HG03442 (cell line): ENCODE measurements around the gene PA2G4.
"Not testable (repeated sequence)": the region's sequence is repeated elsewhere in the genome, so short reads cannot be mapped to it uniquely, and the experiment has no call there.

ENCODE experiments used
- ATAC-seq: cut with Tn5 transposase; IDR thresholded peaks from one replicate; pipeline ENCODE4 v1.9.1; 2021; ENCODE audit warnings: mild to moderate bottlenecking, moderate library complexity; ENCODE audit not compliant: unreplicated experiment

PA2G4 gene

DNA sequence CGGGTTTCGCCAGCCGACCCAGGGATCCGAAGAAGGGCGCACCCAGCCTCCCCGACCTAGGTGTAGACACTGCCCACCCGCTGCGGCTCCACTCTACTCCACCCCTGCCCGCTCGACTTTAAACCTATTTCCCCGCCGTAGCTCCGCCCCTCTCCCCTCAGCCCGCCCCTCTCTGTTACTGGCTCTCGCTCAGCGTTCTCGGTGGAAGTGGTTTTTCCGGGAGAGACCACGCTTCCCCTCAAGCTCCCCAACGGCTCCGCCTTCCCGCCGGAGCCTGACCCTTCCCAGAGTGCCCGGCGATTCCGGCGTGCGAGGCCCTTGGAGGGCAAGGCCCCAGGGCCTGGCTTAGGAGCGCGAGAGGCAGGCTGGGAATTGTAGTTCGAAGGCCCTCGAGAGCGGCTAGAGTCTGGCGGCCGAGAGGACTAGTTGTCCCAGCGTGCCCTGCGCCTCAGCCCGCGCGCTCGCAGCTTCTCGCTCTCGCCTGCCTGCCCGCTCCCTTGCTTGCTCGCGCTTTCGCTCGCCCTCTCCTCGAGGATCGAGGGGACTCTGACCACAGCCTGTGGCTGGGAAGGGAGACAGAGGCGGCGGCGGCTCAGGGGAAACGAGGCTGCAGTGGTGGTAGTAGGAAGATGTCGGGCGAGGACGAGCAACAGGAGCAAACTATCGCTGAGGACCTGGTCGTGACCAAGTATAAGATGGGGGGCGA lies at the start of gene PA2G4:
TSS of gene PA2G4 (plus strand) at position 451 of the 706 bp plus-strand sequence. CDS start at position 630, 179 bp downstream.
- peak; percentile 96 for ATAC-seq

DNA sequence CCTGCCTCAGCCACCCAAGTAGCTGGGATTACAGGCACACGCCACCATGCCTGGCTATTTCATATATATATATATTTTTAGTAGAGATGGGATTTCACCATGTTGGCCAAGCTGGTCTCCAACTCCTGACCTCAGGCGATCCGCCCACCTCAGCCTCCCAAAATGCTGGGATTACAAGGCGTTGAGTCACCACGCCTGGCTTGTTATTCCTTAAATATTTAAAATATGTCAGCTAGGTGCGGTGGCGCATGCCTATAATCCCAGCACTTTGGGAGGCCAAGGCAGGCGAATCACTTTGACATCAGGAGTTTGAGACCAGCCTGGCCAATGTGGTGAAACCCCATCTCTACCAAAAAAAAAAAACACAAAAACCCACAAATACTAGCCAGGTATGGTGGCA lies 44.4 kb upstream of the PA2G4 start:
- not testable (repeated sequence) for ATAC-seq

DNA sequence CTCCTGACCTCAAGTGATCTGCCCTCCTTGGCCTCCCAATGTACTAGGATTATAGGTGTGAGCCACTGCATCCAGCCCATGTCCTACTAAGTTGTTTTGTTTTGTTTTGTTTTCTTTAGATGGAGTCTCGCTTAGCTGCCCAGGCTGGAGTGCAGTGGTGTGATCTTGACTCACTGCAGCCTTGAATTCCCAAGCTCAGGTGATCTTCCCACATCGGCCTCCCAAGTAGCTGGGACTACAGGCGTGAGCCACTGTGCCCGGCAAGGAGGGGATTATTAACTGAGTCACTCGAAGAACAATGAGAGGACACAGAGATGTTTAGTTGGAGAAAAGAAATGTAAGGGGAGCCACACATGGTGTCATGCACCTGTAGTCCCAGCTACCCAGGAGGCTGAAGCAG lies 42.4 kb upstream of the PA2G4 start:
- no peak for ATAC-seq

DNA sequence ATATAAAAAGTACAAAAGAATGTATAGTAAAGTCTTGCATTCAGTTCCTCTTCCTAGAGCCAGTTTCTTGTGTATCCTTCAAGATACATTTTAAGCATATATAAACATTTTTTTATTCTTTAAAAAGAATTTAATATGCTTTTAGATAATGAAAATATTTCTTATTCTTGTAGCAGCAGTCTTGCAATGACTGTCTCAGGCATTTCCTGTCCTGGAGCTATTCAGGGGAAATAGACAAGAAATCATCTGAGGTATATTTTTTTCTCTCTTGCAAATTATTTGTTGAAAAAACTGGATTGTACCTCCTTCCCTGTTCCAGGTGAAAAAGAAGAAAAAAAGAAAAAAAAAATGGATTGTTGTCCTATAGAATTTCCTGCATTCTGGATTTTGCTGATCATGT lies 41.4 kb upstream of the PA2G4 start:
- ATAC-seq, result no peak

DNA sequence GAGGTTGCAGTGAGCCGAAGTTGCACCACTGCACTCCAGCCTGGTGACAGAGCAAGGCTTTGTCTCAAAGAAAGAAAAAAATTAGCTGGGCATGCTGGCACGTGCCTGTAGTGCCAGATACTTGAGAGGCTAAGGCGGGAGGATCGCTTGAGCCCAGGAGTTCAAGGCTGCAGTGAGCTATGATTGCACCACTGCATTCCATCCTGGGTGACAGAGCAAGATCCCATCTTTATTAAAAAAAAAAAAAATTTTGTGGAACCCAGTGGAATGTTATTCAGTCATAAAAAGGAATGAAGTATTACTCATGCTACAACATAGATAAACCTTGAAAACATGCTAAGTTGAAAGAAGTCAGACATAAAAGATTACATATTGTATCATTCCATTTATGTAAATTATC lies 32.7 kb upstream of the PA2G4 start:
- no peak for ATAC-seq

DNA sequence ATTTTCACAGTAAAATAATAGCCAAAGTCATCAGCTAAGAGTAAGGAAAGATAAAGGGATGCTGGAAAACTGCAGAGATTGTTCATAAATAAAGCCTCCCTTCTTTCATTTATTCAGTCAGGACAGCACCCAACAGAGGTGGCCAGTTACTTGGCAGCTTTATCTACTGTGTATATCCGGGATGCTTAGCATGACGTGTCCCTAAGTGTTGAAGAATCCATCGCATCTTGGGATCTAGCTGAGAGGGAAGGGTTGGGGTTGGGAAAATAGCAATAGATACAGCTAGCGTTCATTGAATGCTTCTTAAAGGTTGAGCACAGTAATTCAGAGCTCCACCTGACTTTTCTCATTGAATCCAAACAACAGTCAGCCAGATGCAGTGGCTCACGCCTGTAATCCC lies 30.0 kb upstream of the PA2G4 start:
- ATAC-seq, result no peak

DNA sequence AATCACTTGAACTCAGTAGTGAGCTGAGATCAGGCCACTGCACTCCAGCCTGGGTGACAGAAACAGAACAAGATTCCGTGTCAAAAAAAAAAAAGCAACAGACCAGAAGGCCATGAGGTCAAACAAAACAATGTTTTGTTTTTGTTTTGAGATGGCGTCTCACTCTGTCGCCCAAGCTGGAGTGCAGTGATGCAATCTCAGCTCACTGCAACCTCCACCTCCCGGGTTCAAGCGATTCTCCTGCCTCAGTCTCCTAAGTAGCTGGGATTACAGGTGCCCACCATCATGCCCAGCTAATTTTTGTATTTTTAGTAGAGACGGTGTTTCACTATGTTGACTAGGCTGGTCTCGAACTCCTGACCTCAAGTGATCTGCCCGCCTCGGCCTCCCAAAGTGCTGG lies 26.4 kb upstream of the PA2G4 start:
- ATAC-seq, result not testable (repeated sequence)

DNA sequence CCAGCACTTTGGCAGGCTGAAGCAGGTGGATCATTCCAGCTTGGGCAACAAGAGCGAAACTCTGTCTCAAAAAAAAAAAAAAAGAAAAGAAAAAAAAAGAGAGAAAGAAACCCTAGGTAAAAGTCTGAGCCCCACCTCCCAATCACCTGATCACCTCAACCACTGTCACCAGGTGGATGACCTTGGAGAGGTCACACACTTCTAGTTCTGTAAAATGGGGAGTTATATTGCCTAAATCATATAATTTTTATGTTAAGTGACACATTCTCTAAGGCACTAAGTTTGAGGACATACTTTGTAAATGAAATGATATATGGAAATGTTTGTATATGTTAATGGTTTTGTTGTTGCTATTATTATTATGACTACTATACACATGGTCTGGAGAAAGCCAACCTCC lies 25.9 kb upstream of the PA2G4 start:
- ATAC-seq, result no peak

DNA sequence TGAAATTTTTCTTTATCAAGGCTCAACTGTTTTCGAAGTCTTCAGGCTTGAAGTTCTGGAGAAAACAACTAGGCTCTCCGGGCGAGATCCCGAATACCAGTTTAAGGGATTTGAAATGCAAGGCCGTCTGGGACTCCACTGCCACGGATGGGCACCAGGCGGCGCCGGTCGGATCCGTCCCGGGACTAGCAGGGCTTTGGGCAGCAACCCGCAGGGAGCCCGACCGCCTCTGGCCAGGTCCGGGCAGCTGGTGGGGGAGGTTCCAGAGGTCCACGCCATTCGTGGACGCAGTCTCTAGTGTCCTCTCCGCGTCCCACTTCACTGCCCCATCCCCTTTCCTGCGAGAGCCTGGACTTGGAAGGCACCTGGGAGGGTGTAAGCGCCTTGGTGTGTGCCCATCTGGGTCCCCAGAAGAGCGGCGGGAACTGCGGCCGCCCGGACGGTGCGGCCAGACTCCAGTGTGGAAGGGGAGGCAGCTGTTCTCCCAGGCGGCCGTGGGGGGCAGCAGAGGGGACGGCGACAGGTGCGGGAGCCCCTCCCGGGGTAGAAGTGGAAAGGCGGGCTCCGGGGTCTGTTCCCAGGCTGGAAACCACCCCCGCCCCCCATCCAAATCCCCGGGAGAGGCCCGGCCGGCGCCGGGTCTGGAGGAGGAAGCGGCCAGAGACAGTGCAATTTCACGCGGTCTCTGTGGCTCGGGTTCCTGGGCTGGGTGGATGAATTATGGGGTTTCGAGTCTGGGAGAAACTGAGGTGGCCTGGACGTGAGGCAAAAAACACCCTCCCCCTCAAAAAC lies 25.2 kb upstream of the PA2G4 start:
- ATAC-seq, result peak; percentile 59

DNA sequence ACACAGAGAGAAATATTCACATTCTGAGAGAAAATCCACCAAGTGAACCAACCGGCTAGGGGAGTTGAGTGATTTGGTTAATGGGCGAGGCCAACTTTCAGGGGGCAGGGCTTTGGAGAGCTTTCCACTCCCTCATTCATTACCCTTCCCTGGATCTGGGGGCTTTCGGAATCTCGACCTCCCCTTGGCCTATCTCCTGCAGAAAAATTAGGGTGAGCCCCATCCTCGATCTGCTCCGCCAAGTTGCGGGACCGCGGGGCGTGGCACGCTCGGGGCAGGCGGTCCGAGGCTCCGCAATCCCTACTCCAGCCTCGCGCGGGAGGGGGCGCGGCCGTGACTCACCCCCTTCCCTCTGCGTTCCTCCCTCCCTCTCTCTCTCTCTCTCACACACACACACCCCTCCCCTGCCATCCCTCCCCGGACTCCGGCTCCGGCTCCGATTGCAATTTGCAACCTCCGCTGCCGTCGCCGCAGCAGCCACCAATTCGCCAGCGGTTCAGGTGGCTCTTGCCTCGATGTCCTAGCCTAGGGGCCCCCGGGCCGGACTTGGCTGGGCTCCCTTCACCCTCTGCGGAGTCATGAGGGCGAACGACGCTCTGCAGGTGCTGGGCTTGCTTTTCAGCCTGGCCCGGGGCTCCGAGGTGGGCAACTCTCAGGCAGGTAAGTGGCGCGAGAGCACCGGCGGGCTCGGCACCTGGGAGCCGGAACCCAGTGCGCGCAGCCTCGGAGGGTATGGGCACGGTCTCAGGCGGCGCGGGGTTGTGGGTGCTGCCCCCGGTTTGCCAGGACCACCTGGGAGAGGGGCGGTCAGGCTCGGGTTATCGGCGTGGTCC lies 24.4 kb upstream of the PA2G4 start, which contains the start of gene ERBB3:
TSS of gene ERBB3 (plus strand) at position 443 of the 833 bp plus-strand sequence. CDS start at position 579, 136 bp downstream.
- ATAC-seq, result peak; percentile 45

DNA sequence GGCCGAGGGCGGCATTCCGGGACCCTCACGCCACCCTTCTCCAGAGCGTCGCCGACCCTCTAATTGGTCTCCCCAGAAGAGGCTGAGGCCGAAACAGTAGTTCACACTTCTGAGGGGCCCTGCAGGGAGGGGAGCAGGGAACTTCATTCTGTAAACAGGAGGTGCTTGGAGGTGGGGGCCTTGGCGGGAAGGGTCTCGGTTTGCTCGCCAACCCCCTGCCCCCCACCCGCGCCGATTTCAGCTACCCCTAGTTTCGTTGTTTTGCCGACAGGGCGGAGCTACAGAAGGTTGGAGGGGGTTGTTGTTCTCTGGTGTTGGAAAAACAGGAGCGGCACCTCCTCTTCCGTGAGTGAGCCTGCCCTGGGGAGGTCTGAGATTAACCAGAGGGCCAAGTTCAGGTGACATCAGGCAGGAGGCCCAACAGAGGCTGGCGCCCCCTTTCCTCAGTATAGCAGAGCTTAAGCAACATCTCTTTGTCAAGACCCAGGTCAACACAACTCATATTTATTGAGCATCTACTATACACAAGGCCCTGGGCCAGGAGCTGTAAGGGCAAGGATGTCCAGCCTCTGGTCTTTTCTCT lies 23.7 kb upstream of the PA2G4 start:
- ATAC-seq, result no peak

DNA sequence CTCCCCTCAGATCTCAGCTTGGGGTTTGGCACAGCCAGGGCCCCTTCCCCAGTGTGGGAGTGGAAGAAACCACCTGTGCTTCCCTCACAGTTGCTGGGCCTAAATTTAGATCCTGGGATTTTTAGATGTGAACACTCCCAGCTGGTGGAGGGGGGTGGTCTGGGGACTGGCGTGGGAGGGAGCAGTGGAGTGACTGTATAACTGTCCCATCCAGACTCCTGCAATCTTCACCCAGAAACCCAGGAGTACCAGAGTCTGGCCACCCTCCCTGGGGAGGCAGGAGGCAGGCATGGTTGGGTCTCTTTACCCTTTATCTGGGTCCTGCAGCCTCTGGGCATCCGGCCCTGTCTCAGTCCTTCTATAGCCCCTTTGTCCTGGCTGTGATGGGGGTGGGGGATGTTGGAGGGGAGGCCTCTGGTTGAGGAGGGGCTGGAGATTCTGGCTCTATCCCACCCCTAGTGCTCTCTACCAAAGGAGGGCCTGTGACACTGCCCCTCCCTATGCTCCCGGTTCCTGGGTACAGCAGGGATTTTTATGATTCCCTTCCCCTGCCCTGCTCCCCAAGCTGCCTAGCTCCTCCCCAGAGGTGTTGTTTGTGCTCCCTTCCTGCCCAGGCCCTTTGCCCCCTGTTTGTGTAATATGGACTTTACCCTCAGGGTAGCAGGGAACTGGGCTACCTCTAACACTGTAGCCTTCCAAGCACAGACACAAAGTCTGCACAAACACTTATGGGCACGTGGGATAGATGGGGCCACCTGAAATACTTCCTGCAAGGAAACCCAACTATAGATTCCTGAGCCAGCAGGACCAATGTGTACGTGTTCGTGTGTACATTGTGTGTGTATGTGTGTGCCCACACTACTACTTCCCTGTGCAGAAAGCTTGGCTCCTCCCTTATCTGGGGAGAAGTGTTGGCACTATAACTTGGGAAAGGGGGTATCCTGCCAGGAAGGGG lies 22.7 kb upstream of the PA2G4 start:
- ATAC-seq, result no peak

DNA sequence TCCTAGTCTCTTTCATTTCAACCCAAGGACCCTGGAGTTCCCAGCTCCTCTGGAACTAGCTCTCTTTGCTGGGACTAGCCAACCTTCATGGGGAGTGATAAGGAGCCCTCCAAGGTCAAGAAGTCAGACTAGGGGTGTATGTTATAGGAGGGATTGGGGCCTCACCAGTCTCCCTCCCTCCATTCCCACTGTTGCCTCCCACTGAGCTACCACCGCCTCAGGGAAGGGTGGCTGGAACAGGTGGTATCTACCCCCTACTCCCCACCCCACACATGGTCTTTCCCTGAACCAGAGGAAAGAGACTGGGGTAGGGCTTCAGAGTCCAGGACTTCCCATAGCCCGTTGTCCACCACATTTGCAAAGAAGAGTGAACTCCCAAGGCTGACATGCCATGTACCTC lies 22.0 kb upstream of the PA2G4 start:
- ATAC-seq, result no peak

DNA sequence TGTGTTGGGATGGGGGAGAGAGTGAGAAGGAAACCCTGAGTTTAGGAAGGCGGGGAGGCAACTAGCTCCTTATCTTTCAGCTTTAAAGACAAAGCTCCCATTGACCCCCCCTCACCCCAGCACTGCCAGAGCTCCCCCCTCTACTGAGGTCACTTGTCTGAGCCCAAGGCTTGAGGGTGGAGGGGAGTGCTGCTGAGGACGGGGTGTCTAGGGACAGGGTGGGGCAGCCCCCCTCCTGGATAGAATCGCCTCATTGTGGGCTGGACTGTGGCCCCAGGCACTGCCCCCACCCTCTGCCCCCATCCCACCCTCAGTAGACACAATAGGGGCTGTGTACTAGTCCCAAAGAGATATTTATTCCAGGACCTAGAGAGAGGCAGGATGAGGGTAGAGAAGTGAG lies 21.4 kb upstream of the PA2G4 start:
- no peak for ATAC-seq

DNA sequence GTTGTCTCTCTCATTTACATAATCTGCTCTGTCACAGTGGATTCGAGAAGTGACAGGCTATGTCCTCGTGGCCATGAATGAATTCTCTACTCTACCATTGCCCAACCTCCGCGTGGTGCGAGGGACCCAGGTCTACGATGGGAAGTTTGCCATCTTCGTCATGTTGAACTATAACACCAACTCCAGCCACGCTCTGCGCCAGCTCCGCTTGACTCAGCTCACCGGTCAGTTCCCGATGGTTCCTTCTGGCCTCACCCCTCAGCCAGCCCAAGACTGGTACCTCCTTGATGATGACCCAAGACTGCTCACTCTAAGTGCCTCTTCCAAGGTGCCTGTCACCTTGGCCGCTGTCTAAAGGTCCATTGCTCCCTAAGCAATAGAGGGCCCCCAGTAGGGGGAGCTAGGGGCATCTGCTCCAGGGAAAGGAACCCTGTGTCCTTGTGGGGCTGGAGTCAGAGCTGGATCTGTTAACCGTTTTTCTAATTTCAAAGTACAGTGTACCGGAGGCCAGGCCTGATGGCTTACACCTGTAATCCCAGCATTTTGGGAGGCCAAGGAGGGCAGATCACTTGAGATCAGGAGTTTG lies 19.3 kb upstream of the PA2G4 start:
- ATAC-seq, result no peak

DNA sequence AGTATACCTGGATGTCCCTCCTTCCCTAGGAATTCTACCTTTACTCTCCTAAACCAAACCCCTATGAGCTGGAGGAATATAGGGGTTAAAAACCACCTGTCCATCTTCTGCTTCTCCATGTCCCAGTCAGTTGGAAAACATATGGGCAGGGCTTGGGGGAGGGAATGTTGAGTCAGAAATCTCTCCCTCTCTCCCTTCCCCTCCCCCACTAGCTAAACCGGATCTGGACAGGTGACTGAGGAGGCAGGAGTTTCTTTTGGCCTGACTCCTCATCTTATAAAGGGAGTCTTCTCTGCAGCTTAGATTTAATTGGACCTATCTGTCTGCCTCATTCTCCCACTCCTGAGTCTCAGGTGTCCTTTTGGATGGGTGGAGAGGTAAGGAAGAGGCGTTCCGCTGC lies 18.3 kb upstream of the PA2G4 start:
- no peak for ATAC-seq

DNA sequence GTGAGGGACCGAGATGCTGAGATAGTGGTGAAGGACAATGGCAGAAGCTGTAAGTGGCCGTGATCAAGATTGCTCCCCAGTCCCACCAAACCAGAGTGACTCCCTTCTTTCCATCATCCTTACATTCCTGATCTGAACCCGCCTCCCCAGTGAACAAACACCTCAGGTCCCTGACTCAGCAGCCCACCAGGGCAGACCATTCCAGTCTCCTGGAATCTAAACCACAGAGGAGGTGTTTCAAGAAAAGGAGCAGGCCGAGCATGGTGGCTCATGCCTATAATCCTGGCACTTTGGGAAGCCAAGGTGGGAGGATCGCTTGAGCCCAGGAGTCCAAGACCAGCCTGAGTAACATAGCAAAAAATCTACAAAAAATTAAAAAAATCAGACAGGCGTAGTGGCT lies 17.8 kb upstream of the PA2G4 start:
- no peak for ATAC-seq

DNA sequence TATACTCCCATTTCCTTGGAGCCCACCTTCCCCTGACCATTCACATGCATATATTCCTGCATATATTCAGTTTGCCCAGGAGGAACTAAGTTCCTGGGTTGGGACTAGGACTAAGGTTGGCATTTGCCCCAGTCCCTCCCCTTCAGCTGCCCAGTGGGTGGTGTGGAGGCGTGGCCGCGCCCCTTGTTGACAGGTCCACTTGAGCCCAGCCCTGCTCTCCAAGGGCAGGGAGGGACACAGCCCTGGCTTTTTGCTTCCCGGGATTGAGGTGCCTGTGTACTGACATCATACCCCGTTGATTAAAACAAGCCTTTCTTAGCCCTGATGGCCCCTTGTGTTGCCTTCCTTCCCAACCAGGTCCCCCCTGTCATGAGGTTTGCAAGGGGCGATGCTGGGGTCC lies 17.1 kb upstream of the PA2G4 start:
- no peak for ATAC-seq

DNA sequence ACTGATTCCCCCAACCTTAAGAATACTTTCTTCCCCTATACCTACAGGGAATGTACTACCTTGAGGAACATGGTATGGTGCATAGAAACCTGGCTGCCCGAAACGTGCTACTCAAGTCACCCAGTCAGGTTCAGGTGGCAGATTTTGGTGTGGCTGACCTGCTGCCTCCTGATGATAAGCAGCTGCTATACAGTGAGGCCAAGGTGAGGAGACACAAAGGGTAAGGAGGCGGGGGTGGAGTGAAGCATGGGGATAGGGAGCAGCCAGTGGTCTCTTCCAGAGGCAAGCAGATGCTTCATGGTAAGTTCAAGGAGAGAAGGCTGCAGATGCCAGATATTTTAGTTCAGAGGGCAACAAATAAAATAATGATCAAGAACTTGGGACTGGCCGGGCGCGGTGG lies 6.6 kb upstream of the PA2G4 start:
- ATAC-seq, result no peak

DNA sequence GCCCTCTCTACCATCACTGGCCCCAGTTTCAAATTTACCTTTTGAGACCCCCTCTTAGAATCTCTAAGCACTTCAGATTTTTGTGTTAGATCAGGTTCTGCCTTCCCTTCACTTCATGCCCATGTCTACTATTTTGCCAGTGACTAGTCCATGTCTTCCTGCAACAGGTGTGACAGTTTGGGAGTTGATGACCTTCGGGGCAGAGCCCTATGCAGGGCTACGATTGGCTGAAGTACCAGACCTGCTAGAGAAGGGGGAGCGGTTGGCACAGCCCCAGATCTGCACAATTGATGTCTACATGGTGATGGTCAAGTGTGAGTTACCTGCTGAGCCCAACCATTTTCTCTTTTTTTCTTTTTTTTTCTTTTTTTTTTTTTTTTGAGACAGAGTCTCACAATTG lies 5.8 kb upstream of the PA2G4 start:
- ATAC-seq, result no peak
